SU-DHL-6 (cell line): ENCODE measurements around the gene INPP5A.

Experiments used
- H2AFZ ChIP-seq: fragments of 200-600 bp; sonication (generic); 2 replicates; pipeline ENCODE4 v1.6.1; 2014; ENCODE audit warnings: low read depth, mild to moderate bottlenecking, moderate library complexity, mixed read lengths, antibody characterized with exemption, low read length; ENCODE audit not compliant: severe bottlenecking
- H3F3A ChIP-seq: fragments of 200-600 bp; shearing (Covaris generic); 2 replicates; pipeline ENCODE4 v1.6.0; 2016; ENCODE audit warnings: antibody characterized with exemption, mild to moderate bottlenecking; ENCODE audit not compliant: insufficient read depth
- H3K27ac ChIP-seq: fragments of 200-600 bp; sonication (generic); 2 replicates; pipeline ENCODE4 v1.5.1; 2016; ENCODE audit warnings: low read depth, mild to moderate bottlenecking, low read length, moderate library complexity, mixed read lengths
- H3K27me3 ChIP-seq: fragments of 200-600 bp; sonication (generic), shearing (Covaris generic); 2 replicates; pipeline ENCODE4 v1.6.0; 2014; ENCODE audit warnings: mild to moderate bottlenecking, low read length
- H3K36me3 ChIP-seq: fragments of 200-600 bp; sonication (generic); 2 replicates; pipeline ENCODE4 v1.6.1; 2014; ENCODE audit warnings: mild to moderate bottlenecking, low read length, mixed read lengths
- H3K4me2 ChIP-seq: fragments of 300-600, 200-600 bp; shearing (Covaris generic), sonication (generic); 2 replicates; pipeline ENCODE4 v1.6.0; 2014; ENCODE audit warnings: low read length, low read depth, mild to moderate bottlenecking; ENCODE audit not compliant: poor library complexity, severe bottlenecking
- H3K4me3 ChIP-seq: fragments of 200-600 bp; sonication (generic); 2 replicates; pipeline ENCODE4 v1.5.1; 2014; ENCODE audit warnings: antibody characterized with exemption, low read length, mild to moderate bottlenecking, mixed read lengths; ENCODE audit not compliant: insufficient read depth, poor library complexity, severe bottlenecking
- H3K79me2 ChIP-seq: fragments of 200-600 bp; sonication (generic); 2 replicates; pipeline ENCODE4 v1.6.1; 2014; ENCODE audit warnings: mild to moderate bottlenecking, low read length, moderate library complexity; ENCODE audit not compliant: insufficient read depth
- H3K9ac ChIP-seq: fragments of 200-600 bp; sonication (generic); 2 replicates; pipeline ENCODE4 v1.7.0; 2014; ENCODE audit warnings: mild to moderate bottlenecking, low read length
- H3K9me2 ChIP-seq: fragments of 200-600 bp; sonication (generic); replicated peaks from 2 replicates; pipeline ENCODE4 v1.6.1; 2014; ENCODE audit warnings: low read length; ENCODE audit not compliant: insufficient read depth
- H3K9me3 ChIP-seq: fragments of 200-600 bp; sonication (generic); 2 replicates; pipeline ENCODE4 v1.6.1; 2014; ENCODE audit warnings: low read length, mixed read lengths; ENCODE audit not compliant: insufficient read depth
- H4K20me1 ChIP-seq: fragments of 200-600 bp; sonication (generic); 2 replicates; pipeline ENCODE4 v1.6.1; 2014; ENCODE audit warnings: low read depth, mild to moderate bottlenecking, antibody characterized with exemption, low read length, moderate library complexity, mixed read lengths
- EZH2phosphoT487 ChIP-seq: fragments of 200-600 bp; sonication (generic), shearing (Covaris generic); conservative IDR thresholded peaks from 2 replicates; pipeline ENCODE4 v1.6.1; 2018; ENCODE audit warnings: mild to moderate bottlenecking, antibody characterized with exemption, low read length, moderate library complexity, mixed read lengths
- TF ChIP-seq, protein P1 (sequence below): fragments of 200-600 bp; sonication (generic); IDR thresholded peaks from one replicate; pipeline ENCODE4 v1.5.1; 2017; ENCODE audit warnings: antibody characterized with exemption, mild to moderate bottlenecking, low read length, moderate library complexity; ENCODE audit not compliant: insufficient read depth, poor library complexity, severe bottlenecking

The INPP5A gene

DNA sequence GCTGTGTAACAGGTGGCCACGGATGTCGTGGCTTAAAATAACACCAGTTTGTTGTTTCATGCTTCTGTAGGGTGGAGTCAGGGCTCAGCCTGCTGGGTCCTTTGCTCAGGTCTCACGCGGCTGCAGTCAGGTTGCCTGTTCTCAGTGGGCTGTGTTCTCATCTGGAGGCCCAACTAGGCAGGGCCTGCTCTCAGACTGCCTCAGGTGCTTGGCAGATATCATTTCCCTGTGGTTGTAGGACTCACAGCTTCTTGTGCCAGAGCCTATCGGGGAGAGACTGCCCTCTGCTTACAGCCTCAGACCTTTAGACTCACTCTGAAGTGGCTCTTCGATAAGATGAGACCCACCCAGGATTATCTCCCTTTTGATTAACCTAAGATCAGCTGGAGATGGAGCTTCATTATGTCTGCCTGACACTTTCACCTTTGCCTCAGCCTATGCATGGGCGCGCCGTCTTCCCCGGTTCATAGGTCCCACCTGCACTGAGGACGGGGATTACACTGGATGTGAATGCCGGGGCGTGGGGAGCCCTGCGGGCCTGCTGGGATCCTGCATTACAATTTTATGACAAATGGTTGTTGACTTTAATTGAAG, 55.3 kb downstream of the INPP5A start:
- Histone ChIP-seq H4K20me1 (no peaks in the 10 kb centered on the region), H3K9me3 (peaks cover 4% of the 10 kb centered on the region; the same call in 1 of the 2 replicates), H3K9me2 (no peaks in the 10 kb centered on the region), H3K27ac (no peak overlapping the region), H3K9ac (no peak overlapping the region), H3K79me2 (no peaks in the 10 kb centered on the region), H3K4me3 (no peak overlapping the region), H3K36me3 (no peaks in the 10 kb centered on the region), H3K27me3 (no peaks in the 10 kb centered on the region), H3K4me2 (no peak overlapping the region), H3F3A (no peaks in the 10 kb centered on the region), H2AFZ (no peak overlapping the region)
- TF ChIP-seq EZH2phosphoT487: no peak
- TF ChIP-seq, protein P1, sequence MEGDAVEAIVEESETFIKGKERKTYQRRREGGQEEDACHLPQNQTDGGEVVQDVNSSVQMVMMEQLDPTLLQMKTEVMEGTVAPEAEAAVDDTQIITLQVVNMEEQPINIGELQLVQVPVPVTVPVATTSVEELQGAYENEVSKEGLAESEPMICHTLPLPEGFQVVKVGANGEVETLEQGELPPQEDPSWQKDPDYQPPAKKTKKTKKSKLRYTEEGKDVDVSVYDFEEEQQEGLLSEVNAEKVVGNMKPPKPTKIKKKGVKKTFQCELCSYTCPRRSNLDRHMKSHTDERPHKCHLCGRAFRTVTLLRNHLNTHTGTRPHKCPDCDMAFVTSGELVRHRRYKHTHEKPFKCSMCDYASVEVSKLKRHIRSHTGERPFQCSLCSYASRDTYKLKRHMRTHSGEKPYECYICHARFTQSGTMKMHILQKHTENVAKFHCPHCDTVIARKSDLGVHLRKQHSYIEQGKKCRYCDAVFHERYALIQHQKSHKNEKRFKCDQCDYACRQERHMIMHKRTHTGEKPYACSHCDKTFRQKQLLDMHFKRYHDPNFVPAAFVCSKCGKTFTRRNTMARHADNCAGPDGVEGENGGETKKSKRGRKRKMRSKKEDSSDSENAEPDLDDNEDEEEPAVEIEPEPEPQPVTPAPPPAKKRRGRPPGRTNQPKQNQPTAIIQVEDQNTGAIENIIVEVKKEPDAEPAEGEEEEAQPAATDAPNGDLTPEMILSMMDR: no peak

DNA sequence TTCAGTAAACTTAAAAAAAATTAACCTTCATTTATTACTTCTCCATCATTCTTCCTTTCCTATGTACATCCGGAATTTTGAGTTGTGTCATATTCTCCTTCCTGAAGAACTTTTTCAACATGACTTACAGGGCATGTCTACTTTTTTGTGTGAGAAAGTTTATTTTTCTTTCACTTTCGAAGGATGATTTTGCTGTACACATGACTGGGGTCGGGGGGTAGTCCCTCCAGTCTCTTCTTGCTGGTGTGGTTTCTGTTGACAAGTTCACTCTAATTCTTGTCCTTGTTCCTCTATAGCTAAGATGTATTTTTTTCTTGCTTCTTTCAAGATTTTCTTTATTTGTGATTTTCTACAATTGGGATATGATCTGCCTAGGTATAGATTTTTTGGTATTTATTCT, 55.8 kb downstream of the INPP5A start:
- Histone ChIP-seq H3K9ac (no peak overlapping the region), H3K9me2 (no peaks in the 10 kb centered on the region), H3K27me3 (no peaks in the 10 kb centered on the region), H3K4me3 (no peak overlapping the region), H4K20me1 (no peaks in the 10 kb centered on the region), H3K79me2 (no peaks in the 10 kb centered on the region), H3F3A (no peaks in the 10 kb centered on the region), H3K27ac (no peak overlapping the region), H3K4me2 (no peak overlapping the region), H3K9me3 (peaks cover 6% of the 10 kb centered on the region; the same call in 1 of the 2 replicates), H2AFZ (no peak overlapping the region), H3K36me3 (no peaks in the 10 kb centered on the region)
- no peak for TF ChIP-seq EZH2phosphoT487
- TF ChIP-seq, protein P1: no peak

DNA sequence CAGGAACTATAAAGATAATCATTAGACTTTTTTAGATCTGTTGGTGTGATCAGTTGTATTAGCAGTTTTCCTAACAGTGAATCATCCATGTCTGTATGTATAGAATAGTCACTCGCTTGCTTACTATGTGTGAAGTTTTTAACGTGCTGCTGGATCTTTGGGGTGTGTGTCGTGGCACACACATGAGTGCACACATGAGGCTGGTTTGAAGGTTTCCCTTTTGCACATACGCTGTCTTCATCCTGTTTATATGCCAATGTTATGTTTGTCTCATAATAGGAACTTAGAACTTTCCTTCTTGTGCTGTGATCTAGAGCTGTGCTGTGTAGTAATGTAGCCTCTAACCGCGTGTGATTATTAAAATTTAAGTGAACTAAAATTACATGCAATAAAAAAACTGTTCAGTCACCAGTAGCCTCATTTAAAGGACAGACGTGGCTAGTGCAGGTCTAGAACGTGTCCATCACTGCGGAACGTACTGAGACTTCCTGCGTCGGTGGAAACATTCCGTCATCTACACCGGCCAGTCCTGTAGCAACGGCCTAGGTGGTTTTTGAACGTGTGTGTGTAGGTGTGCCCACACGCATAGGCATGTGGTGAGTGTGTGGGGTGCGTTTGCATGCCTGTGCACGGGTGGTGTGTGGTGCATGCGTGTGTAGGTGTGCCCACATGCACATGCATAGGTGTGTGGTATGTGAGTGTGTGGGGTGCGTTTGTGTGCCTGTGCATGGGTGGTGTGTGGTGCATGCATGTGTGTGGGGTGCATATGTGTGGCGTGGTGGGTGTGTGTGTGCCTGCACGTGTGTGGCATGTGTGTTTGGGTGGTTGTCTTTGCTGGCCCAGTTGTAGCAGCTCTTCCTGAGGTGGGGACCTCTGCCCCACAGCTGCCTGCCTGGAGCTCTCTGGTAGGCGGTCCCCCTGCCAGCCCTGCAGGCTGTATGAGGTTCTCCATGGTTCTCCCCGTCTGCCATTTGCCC, 56.6 kb downstream of the INPP5A start:
- H3K9me2 ChIP-seq: no peaks in the 10 kb centered on the region
- no peak overlapping the region for H2AFZ ChIP-seq
- H3K9me3 ChIP-seq: peaks cover 6% of the 10 kb centered on the region; the same call in 1 of the 2 replicates
- H3K27ac ChIP-seq: no peak overlapping the region
- H3F3A ChIP-seq: no peaks in the 10 kb centered on the region
- no peaks in the 10 kb centered on the region for H4K20me1 ChIP-seq
- H3K4me3 ChIP-seq: no peak overlapping the region
- H3K36me3 ChIP-seq: no peaks in the 10 kb centered on the region
- no peaks in the 10 kb centered on the region for H3K79me2 ChIP-seq
- no peak overlapping the region for H3K9ac ChIP-seq
- no peaks in the 10 kb centered on the region for H3K27me3 ChIP-seq
- TF ChIP-seq EZH2phosphoT487: no peak
- TF ChIP-seq, protein P1: no peak
- H3K4me2 ChIP-seq: no peak overlapping the region
